Skeletal muscle cell (primary cell): ENCODE measurements around the gene PSAP.

Experiments used
- DNase-seq: peaks from one replicate; pipeline ENCODE4 v3.0.0-alpha.2; 2010; ENCODE audit warnings: low read depth
- H3K4me3 ChIP-seq: 2 replicates; pipeline ENCODE4 v1.5.1; 2011; ENCODE audit warnings: low read depth, mild to moderate bottlenecking, control low read depth, low read length, moderate library complexity

Gene PSAP

GRCh38 chr10:71816421-71816851 lies 34.6 kb downstream of the PSAP start:
- H3K4me3 ChIP-seq = no peak overlapping the region
- DNase-seq = no peak

- DNase-seq = no peak
- no peak overlapping the region for H3K4me3 ChIP-seq
Measured at GRCh38 chr10:71815515-71816130, 35.4 kb downstream of the PSAP start.

GRCh38 chr10:71814922-71815411 lies 36.1 kb downstream of the PSAP start:
- H3K4me3 ChIP-seq = no peak overlapping the region
- no peak for DNase-seq

- DNase-seq = no peak
- H3K4me3 ChIP-seq = no peak overlapping the region
Measured at GRCh38 chr10:71812913-71813590, 38.0 kb downstream of the PSAP start.

GRCh38 chr10:71812016-71812912 lies 38.8 kb downstream of the PSAP start:
- DNase-seq = no peak
- no peak overlapping the region for H3K4me3 ChIP-seq

GRCh38 chr10:71811351-71811750 lies 39.7 kb downstream of the PSAP start:
- no peak overlapping the region for H3K4me3 ChIP-seq
- no peak for DNase-seq

GRCh38 chr10:71810048-71810750 lies 40.9 kb downstream of the PSAP start:
- no peak overlapping the region for H3K4me3 ChIP-seq
- no peak for DNase-seq

GRCh38 chr10:71809628-71810027 lies 41.4 kb downstream of the PSAP start:
- no peak overlapping the region for H3K4me3 ChIP-seq
- DNase-seq = no peak

GRCh38 chr10:71807557-71808510 lies 43.2 kb downstream of the PSAP start:
- no peak for DNase-seq
- H3K4me3 ChIP-seq = no peak overlapping the region

- no peak overlapping the region for H3K4me3 ChIP-seq
- DNase-seq = no peak
Measured at GRCh38 chr10:71806704-71807556, 44.1 kb downstream of the PSAP start.

GRCh38 chr10:71805776-71806703 lies 45.0 kb downstream of the PSAP start:
- H3K4me3 ChIP-seq = no peak overlapping the region

GRCh38 chr10:71804077-71804476 lies 47.0 kb downstream of the PSAP start:
- no peak for DNase-seq
- H3K4me3 ChIP-seq = no peak overlapping the region

More at GRCh38 chr10:71805776-71806703, 45.0 kb downstream of the PSAP start:
- no peak for DNase-seq

- DNase-seq = no peak
Measured at GRCh38 chr10:71802715-71803488, 48.1 kb downstream of the PSAP start.

GRCh38 chr10:71802235-71802634 lies 48.8 kb downstream of the PSAP start:
- DNase-seq = no peak
- no peak overlapping the region for H3K4me3 ChIP-seq

More at GRCh38 chr10:71802715-71803488, 48.1 kb downstream of the PSAP start:
- no peak overlapping the region for H3K4me3 ChIP-seq

- DNase-seq = no peak
- H3K4me3 ChIP-seq = no peak overlapping the region
Measured at GRCh38 chr10:71801361-71801760, 49.7 kb downstream of the PSAP start.
